ENCODE results near the gene VN1R5.

Gene VN1R5

DNA sequence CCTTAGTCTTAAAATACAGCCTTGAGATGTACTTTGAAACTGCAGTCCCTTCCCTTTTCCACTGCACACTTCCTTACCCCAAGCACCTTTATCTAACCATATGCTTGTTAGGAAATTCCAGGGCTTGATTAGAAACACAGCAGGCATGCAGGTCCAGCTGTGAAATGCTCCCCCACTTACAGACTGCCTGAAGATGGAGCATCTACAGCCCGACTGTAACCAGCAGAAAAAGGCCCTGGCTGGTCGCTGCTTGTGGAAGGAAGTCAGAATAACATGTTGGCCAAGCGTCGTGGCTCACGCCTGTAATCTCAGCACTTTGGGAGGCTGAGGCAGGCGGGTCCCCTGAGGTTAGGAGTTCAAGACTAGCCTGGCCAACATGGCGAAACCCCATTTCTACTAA, 37.2 kb downstream of the VN1R5 start:
- ChIA-PET CTCF (no interaction called here), POLR2A (no interaction called here)
- TF ChIP-seq, protein P1, sequence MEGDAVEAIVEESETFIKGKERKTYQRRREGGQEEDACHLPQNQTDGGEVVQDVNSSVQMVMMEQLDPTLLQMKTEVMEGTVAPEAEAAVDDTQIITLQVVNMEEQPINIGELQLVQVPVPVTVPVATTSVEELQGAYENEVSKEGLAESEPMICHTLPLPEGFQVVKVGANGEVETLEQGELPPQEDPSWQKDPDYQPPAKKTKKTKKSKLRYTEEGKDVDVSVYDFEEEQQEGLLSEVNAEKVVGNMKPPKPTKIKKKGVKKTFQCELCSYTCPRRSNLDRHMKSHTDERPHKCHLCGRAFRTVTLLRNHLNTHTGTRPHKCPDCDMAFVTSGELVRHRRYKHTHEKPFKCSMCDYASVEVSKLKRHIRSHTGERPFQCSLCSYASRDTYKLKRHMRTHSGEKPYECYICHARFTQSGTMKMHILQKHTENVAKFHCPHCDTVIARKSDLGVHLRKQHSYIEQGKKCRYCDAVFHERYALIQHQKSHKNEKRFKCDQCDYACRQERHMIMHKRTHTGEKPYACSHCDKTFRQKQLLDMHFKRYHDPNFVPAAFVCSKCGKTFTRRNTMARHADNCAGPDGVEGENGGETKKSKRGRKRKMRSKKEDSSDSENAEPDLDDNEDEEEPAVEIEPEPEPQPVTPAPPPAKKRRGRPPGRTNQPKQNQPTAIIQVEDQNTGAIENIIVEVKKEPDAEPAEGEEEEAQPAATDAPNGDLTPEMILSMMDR (IDR thresholded peaks at IDR 0.05; ENCODE audit: control extremely low read depth, extremely low read depth, low read depth, missing control alignments), result no peak
- DNase-seq (ENCODE audit: extremely low spot score), result no peak

DNA sequence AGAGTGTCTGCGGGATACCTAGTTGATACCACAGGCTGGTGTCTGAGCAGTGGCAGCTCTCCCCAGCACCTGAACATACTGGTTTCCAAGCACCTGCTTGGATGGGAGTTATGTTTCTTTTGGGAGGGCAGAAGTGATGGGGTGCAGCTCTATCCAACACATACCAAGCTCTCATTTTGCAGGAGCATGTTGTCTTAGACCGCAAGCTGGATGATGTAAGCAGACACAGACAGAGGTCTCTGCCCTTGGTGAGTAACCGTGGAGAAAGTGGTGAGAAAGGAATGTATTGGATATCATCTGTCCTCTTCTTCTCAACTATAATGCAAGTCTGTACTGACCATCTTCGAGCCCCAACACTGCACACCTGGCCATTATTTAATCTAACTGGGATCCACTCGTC, 38.4 kb downstream of the VN1R5 start:
- no peak for DNase-seq (ENCODE audit: extremely low spot score)
- CTCF ChIA-PET, result interaction anchor here (0.6 kb wide), 1 partner anchor 14 kb away, joined by 4 read pairs; no protein-coding TSS in a partner anchor
- POLR2A ChIA-PET, result no interaction called here
- TF ChIP-seq, protein P1 (IDR thresholded peaks at IDR 0.05; ENCODE audit: control extremely low read depth, extremely low read depth, low read depth, missing control alignments), result no peak

DNA sequence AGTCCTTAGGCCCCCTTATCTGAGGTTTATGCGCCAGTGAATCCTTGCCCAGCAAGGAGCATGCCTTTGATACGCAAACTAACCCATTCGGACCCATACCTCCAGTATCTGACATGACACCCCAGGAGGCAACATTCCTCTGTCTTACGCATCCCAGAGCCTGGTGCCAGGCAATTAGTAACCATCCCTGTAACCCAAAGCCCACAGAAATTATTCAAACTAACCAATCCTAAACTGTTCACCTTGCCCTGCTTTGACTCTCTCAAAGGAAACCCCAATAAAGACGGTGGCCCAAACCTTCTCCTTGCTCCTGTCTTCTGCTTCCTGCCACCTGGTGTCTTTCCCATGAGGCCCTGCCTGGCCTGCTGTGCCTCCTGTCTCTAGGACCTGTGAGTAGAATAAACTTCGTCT, 39.4 kb downstream of the VN1R5 start:
- no peak for DNase-seq (ENCODE audit: extremely low spot score)
- POLR2A ChIA-PET, result no interaction called here
- CTCF ChIA-PET, result no interaction called here
- TF ChIP-seq, protein P1 (IDR thresholded peaks at IDR 0.05; ENCODE audit: control extremely low read depth, extremely low read depth, low read depth, missing control alignments), result no peak

DNA sequence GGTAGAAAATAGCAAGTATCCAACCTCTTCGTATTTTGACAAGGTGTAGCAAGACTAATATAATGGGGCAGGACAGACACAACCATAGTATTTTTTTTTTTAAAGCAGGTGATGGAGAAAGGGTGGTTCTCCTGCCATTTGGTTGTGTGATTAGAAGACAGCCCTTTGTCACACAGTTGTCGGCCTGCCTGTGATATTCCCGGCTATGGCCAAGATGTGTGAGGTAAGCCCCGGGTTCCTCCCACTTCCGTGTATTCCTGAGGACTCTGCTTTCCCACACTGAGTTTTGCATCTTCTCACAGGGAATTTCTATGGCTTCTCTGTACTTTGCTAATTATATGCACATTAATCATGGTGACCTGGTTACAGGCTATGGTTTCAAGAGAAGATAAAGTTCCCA, 39.9 kb downstream of the VN1R5 start:
- DNase-seq (ENCODE audit: extremely low spot score), result no peak
- TF ChIP-seq, protein P1 (IDR thresholded peaks at IDR 0.05; ENCODE audit: control extremely low read depth, extremely low read depth, low read depth, missing control alignments), result no peak
- POLR2A ChIA-PET, result no interaction called here
- CTCF ChIA-PET, result no interaction called here

DNA sequence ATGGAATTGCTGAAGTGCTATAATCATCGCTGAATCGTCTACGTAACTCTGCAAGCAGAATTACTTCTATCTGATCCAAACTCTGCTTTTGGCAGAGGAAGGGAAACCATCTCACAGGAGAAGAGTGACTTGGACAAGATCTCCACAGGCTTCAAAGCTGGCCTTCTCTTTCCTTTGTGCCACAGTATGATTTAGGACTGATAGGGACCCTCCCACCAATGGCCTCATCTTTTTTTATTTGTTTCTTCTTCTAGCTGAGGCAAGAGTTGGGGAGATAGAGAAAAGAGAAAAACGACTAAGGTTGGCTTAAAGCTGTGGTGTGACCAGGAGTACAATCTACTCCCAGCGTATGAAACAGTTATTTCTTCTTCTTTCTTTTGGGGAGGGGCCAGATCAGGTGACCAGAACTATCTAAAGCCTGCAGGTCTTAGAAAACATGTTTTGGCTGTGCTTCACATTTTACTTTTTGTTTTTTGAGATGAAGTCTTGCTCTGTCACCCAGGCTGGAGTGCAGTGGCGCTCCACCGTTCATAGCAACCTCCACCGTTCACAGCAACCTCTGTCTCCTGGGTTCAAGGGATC, 40.8 kb downstream of the VN1R5 start:
- POLR2A ChIA-PET, result no interaction called here
- DNase-seq (ENCODE audit: extremely low spot score), result no peak
- CTCF ChIA-PET, result interaction anchor here (0.8 kb wide), 1 partner anchor 10 kb away, joined by 4 read pairs; no protein-coding TSS in a partner anchor
- TF ChIP-seq, protein P1 (IDR thresholded peaks at IDR 0.05; ENCODE audit: control extremely low read depth, extremely low read depth, low read depth, missing control alignments), result no peak

DNA sequence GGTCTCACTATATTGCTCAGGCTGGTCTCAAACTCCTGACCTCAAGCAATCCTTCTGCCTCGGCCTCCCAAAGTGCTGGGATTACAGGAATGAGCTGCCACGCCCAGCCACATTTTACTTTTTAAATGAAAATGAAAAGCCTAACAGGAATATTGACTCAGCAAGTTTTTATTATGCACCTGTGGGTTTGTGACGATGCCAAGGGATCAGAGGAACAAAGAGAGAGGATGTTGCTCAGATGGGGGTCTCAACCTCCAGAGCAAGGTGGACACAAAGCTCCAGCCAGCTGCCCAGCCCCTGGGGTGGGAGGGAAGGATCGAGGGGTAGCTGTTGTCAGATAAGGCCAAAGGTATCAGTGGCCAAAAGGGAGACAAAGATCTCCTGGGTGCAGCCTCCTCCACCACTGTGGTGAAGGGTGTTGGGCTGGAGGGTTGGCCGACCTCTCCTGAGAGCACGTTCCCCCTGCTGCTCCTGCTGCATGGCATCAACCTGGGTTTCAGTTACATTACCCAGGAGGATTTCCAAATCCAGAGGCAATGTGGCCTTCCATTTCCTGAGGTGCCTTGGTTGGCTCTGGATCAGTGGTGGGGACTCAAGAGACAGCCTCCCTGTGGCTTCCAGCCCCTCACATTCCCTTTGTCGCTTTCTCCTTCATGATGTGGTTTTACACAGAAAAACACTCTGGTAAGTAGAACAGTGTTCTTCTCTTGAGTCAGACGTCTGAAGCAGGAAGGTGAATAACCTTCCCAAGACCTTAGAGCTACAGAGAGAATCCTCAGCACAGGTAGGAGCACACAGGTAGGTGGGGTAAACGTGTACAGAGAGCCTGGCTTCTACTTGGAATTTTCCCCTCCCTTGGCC, 41.6 kb downstream of the VN1R5 start:
- no peak for DNase-seq (ENCODE audit: extremely low spot score)
- TF ChIP-seq, protein P1 (IDR thresholded peaks at IDR 0.05; ENCODE audit: control extremely low read depth, extremely low read depth, low read depth, missing control alignments), result no peak
- POLR2A ChIA-PET, result no interaction called here
- CTCF ChIA-PET, result interaction anchor here (0.9 kb wide), 1 partner anchor 75 kb away, joined by 3 read pairs; no protein-coding TSS in a partner anchor

Data from GM10248 (cell line).